CD14-positive monocyte (primary cell): ENCODE data around the gene KLF6. TPM values are rescaled to one million over a fixed set of nuclear protein-coding genes. Genes with fewer than 3 reads are reported as not detected.

Experiments
- DNase-seq, 3 donors: peaks; one replicate each; pipeline ENCODE4 v3.0.0-alpha.2; 2011 to 2022
- H2AFZ ChIP-seq: 2 replicates; pipeline ENCODE4 v1.6.0; 2012; ENCODE audit warnings: mild to moderate bottlenecking, low read depth, low read length, inconsistent platforms; ENCODE audit not compliant: insufficient read depth, poor library complexity, severe bottlenecking
- H3K27ac ChIP-seq, 2 donors: 1 replicate in 1 of 2; 2 replicates in 1 of 2; pipeline ENCODE4 v1.5.1; 2012 to 2013; ENCODE audit warnings: low read length in 2 of 2, control low read depth in 1 of 2, inconsistent platforms in 1 of 2, low read depth in 1 of 2, mild to moderate bottlenecking in 1 of 2
- H3K27me3 ChIP-seq, 2 donors: one replicate each; pipeline versions ENCODE4 v1.6.0 to v1.6.1; 2011 to 2013; ENCODE audit warnings: low read length in 2 of 2; ENCODE audit not compliant: control insufficient read depth in 2 of 2, insufficient read depth in 2 of 2
- H3K36me3 ChIP-seq, 2 donors: replicated peaks in 1 of 2; 1 replicate in 1 of 2; 2 replicates in 1 of 2; pipeline versions ENCODE4 v1.5.1 to v1.6.1; 2012 to 2013; ENCODE audit warnings: low read length in 2 of 2, control low read depth in 1 of 2, inconsistent platforms in 1 of 2, mild to moderate bottlenecking in 1 of 2; ENCODE audit not compliant: insufficient read depth in 2 of 2, control insufficient read depth in 1 of 2
- H3K4me1 ChIP-seq, 2 donors: 1 replicate in 1 of 2; 2 replicates in 1 of 2; pipeline versions ENCODE4 v1.5.1 to v1.6.1; 2012 to 2013; ENCODE audit warnings: low read length in 2 of 2, control low read depth in 1 of 2, inconsistent platforms in 1 of 2, mild to moderate bottlenecking in 1 of 2, moderate library complexity in 1 of 2; ENCODE audit not compliant: insufficient read depth in 2 of 2, control insufficient read depth in 1 of 2
- H3K4me2 ChIP-seq: replicated peaks from 2 replicates; pipeline ENCODE3; 2012; ENCODE audit warnings: low read length, moderate library complexity, mild to moderate bottlenecking; ENCODE audit not compliant: poor library complexity, severe bottlenecking; ENCODE audit errors: extremely low read depth
- H3K4me3 ChIP-seq, 3 experiments: fragments of 200-600 bp in 1 of 3; sonication (generic) in 1 of 3; replicated peaks in 1 of 3; 1 replicate in 2 of 3; 2 replicates in 1 of 3; pipeline ENCODE4 v1.5.1; 2011 to 2013; ENCODE audit warnings: low read length in 3 of 3, mild to moderate bottlenecking in 3 of 3, control low read depth in 2 of 3, low read depth in 2 of 3, inconsistent platforms in 1 of 3, moderate library complexity in 1 of 3
- H3K79me2 ChIP-seq: 2 replicates; pipeline ENCODE4 v1.6.0; 2012; ENCODE audit warnings: mild to moderate bottlenecking, control low read depth, inconsistent platforms, low read length, moderate library complexity; ENCODE audit not compliant: insufficient read depth
- H3K9ac ChIP-seq: 2 replicates; pipeline ENCODE4 v1.6.0; 2017; ENCODE audit warnings: low read length, mild to moderate bottlenecking; ENCODE audit not compliant: insufficient read depth, poor library complexity, severe bottlenecking
- H3K9me3 ChIP-seq, 2 donors: replicated peaks in 1 of 2; 1 replicate in 1 of 2; 2 replicates in 1 of 2; pipeline versions ENCODE4 v1.5.1 to v1.6.1; 2012 to 2013; ENCODE audit warnings: low read length in 2 of 2, control low read depth in 1 of 2; ENCODE audit not compliant: control insufficient read depth in 1 of 2, insufficient read depth in 1 of 2
- H4K20me1 ChIP-seq: 2 replicates; pipeline ENCODE4 v1.6.0; 2012; ENCODE audit warnings: mild to moderate bottlenecking, low read length, control low read depth, moderate library complexity; ENCODE audit not compliant: insufficient read depth
- H3K27ac Mint-ChIP-seq, 7 donors: one replicate each; pipeline ENCODE4 v1.8.0; 2020; ENCODE audit warnings: mild to moderate bottlenecking in 7 of 7, mixed read lengths in 7 of 7, moderate library complexity in 6 of 7, inconsistent platforms in 2 of 7
- H3K27me3 Mint-ChIP-seq, 3 donors: one replicate each; pipeline ENCODE4 v1.8.0; 2021 to 2022; ENCODE audit warnings: low read depth in 3 of 3, mild to moderate bottlenecking in 3 of 3, mixed read lengths in 3 of 3, moderate library complexity in 3 of 3, inconsistent platforms in 1 of 3
- H3K36me3 Mint-ChIP-seq, 2 donors: one replicate each; pipeline ENCODE4 v1.8.0; 2020; ENCODE audit warnings: mixed read lengths in 2 of 2, inconsistent platforms in 1 of 2, mild to moderate bottlenecking in 1 of 2
- H3K4me1 Mint-ChIP-seq: one replicate; pipeline ENCODE4 v1.8.0; 2020; ENCODE audit warnings: mild to moderate bottlenecking, mixed read lengths
- H3K4me3 Mint-ChIP-seq, 2 donors: one replicate each; pipeline ENCODE4 v1.8.0; 2020; ENCODE audit warnings: mild to moderate bottlenecking in 2 of 2, mixed read lengths in 2 of 2, moderate library complexity in 1 of 2
- H3K9me3 Mint-ChIP-seq, 7 donors: one replicate each; pipeline ENCODE4 v1.8.0; 2020 to 2022; ENCODE audit warnings: mixed read lengths in 7 of 7, mild to moderate bottlenecking in 6 of 7, moderate library complexity in 6 of 7, inconsistent platforms in 2 of 7
- CTCF ChIP-seq: fragments of 200-600 bp; IDR thresholded peaks from one replicate; pipeline ENCODE4 v1.8.0; 2022; ENCODE audit warnings: antibody characterized with exemption, mild to moderate bottlenecking
- WGBS: methylation state at CpG from one replicate; pipeline ENCODE4 v1.1.5; 2013; ENCODE audit warnings: missing lambda C conversion rate; ENCODE audit not compliant: insufficient coverage; 5-methylcytosine and 5-hydroxymethylcytosine counted together
- intact Hi-C, 2 donors: fragments of 100-400 bp; cut with micrococcal nuclease; formaldehyde crosslinking; loops; one replicate each; pipeline versions ENCODE4 v1.15.0 to v1.15.1; 2023
- polyA plus RNA-seq, 3 donors: library from polyadenylated mRNA; depleted of rRNA in 1 of 3; unstranded in 2 of 3; stranded (reverse) in 1 of 3; fragments of 300-500 nt in 2 of 3; fragments of >200 nt in 1 of 3; fragmentation: Illumina TruSeq in 2 of 3; gene quantifications; 1 replicate in 2 of 3; 2 replicates in 1 of 3; pipeline ENCODE4 v1.2.3, GENCODE V29; 2012 to 2021

The KLF6 gene
- polyA plus RNA-seq, 3 donors: 436 to 510 (median 499) TPM

- H3K4me3 ChIP-seq: no peak overlapping the region
- no peak overlapping the region for H3K9ac ChIP-seq
- Mint-ChIP-seq H3K4me3 (no peak overlapping the region), H3K27me3 (peaks cover 0 to 3% (median 1%) of the 10 kb centered on the region in 3 donors), H3K27ac (no peak overlapping the region), H3K4me1 (peaks cover 2% of the 10 kb centered on the region), H3K36me3 (no peaks in the 10 kb centered on the region), H3K9me3 (peaks cover 0 to 10% (median 8%) of the 10 kb centered on the region in 7 donors)
- DNase-seq: no peak
- no peaks in the 10 kb centered on the region for H3K79me2 ChIP-seq
- intact Hi-C loops: no loop called here
- 88% methylated on average over 1 of the region's 1 CpG for WGBS
- no peaks in the 10 kb centered on the region for H4K20me1 ChIP-seq
- peaks cover under 1 to 3% of the 10 kb centered on the region in 2 donors for H3K4me1 ChIP-seq
- H3K27me3 ChIP-seq: no peaks in the 10 kb centered on the region
- H3K27ac ChIP-seq: no peak overlapping the region
- H3K4me2 ChIP-seq: no peak overlapping the region
- TF ChIP-seq CTCF: no peak
- no peak overlapping the region for H2AFZ ChIP-seq
- no peaks in the 10 kb centered on the region for H3K36me3 ChIP-seq
- peaks cover 0 to 3% of the 10 kb centered on the region in 2 donors for H3K9me3 ChIP-seq
Observed at GRCh38 chr10:3797750-3798149, 12.7 kb upstream of the KLF6 start.

GRCh38 chr10:3793553-3793952 is 8.5 kb upstream of the KLF6 start:
- intact Hi-C loops: no loop called here
- Histone ChIP-seq H3K79me2 (no peaks in the 10 kb centered on the region), H3K27me3 (no peaks in the 10 kb centered on the region), H3K4me3 (no peak overlapping the region), H4K20me1 (no peaks in the 10 kb centered on the region), H3K4me1 (peaks cover 7% of the 10 kb centered on the region in 2 donors), H3K27ac (no peak overlapping the region), H2AFZ (no peak overlapping the region), H3K4me2 (no peak overlapping the region), H3K9me3 (peaks cover 0 to 3% of the 10 kb centered on the region in 2 donors), H3K9ac (no peak overlapping the region), H3K36me3 (no peaks in the 10 kb centered on the region)
- peaks cover 4 to 14% (median 9%) of the 10 kb centered on the region in 7 donors for H3K9me3 Mint-ChIP-seq
- H3K36me3 Mint-ChIP-seq: peaks cover 4 to 6% of the 10 kb centered on the region in 2 donors
- WGBS: 100% methylated on average over 2 of the region's 3 CpGs
- no peak overlapping the region for H3K27ac Mint-ChIP-seq
- peaks cover 1 to 8% (median 3%) of the 10 kb centered on the region in 3 donors for H3K27me3 Mint-ChIP-seq
- DNase-seq: no peak
- H3K4me1 Mint-ChIP-seq: peaks cover 7% of the 10 kb centered on the region
- TF ChIP-seq CTCF: no peak
- H3K4me3 Mint-ChIP-seq: no peak overlapping the region
